Measurements from ENCODE around the gene ANAPC2. TPM values are rescaled to one million over a fixed set of nuclear protein-coding genes. Genes with fewer than 3 reads are reported as not detected.

The ANAPC2 gene
- total RNA-seq, 1 donor, result 32.9 TPM

GRCh38 chr9:137178939-137179630 is 9.3 kb downstream of the ANAPC2 start:
- Histone ChIP-seq H3K4me2 (ENCODE audit: insufficient read depth, low read length) (no peak overlapping the region), H4K20me1 (ENCODE audit: insufficient read depth, low read length) (peaks cover 12% of the 10 kb centered on the region), H3K27ac (ENCODE audit: low read depth, low read length) (no peak overlapping the region), H3K79me2 (ENCODE audit: insufficient read depth, low read length) (no peaks in the 10 kb centered on the region), H2AFZ (ENCODE audit: low read length) (no peak overlapping the region), H3K36me3 (ENCODE audit: insufficient read depth, low read length) (peaks cover 22% of the 10 kb centered on the region), H3K4me3 (ENCODE audit: insufficient read depth, low read length) (no peak overlapping the region), H3K4me1 (ENCODE audit: insufficient read depth, low read length) (no peaks in the 10 kb centered on the region), H3K27me3 (ENCODE audit: insufficient read depth, low read length) (no peaks in the 10 kb centered on the region), H3K9me3 (ENCODE audit: low read depth, low read length) (no peaks in the 10 kb centered on the region)
- DNase-seq (ENCODE audit: insufficient read length, low spot score, missing footprints), result peak; percentile 90
- no peak for TF ChIP-seq CTCF (IDR thresholded peaks at IDR 0.05; ENCODE audit: extremely low read depth, low read depth, low read length)

GRCh38 chr9:137178201-137178938 is 10.0 kb downstream of the ANAPC2 start:
- Histone ChIP-seq H3K4me2 (ENCODE audit: insufficient read depth, low read length) (no peak overlapping the region), H4K20me1 (ENCODE audit: insufficient read depth, low read length) (peaks cover 12% of the 10 kb centered on the region), H3K27me3 (ENCODE audit: insufficient read depth, low read length) (no peaks in the 10 kb centered on the region), H2AFZ (ENCODE audit: low read length) (no peak overlapping the region), H3K9me3 (ENCODE audit: low read depth, low read length) (no peaks in the 10 kb centered on the region), H3K4me3 (ENCODE audit: insufficient read depth, low read length) (no peak overlapping the region), H3K36me3 (ENCODE audit: insufficient read depth, low read length) (peaks cover 15% of the 10 kb centered on the region), H3K79me2 (ENCODE audit: insufficient read depth, low read length) (no peaks in the 10 kb centered on the region), H3K4me1 (ENCODE audit: insufficient read depth, low read length) (no peaks in the 10 kb centered on the region), H3K27ac (ENCODE audit: low read depth, low read length) (no peak overlapping the region)
- peak; percentile 90 for DNase-seq (ENCODE audit: insufficient read length, low spot score, missing footprints)
- no peak for TF ChIP-seq CTCF (IDR thresholded peaks at IDR 0.05; ENCODE audit: extremely low read depth, low read depth, low read length)

DNA sequence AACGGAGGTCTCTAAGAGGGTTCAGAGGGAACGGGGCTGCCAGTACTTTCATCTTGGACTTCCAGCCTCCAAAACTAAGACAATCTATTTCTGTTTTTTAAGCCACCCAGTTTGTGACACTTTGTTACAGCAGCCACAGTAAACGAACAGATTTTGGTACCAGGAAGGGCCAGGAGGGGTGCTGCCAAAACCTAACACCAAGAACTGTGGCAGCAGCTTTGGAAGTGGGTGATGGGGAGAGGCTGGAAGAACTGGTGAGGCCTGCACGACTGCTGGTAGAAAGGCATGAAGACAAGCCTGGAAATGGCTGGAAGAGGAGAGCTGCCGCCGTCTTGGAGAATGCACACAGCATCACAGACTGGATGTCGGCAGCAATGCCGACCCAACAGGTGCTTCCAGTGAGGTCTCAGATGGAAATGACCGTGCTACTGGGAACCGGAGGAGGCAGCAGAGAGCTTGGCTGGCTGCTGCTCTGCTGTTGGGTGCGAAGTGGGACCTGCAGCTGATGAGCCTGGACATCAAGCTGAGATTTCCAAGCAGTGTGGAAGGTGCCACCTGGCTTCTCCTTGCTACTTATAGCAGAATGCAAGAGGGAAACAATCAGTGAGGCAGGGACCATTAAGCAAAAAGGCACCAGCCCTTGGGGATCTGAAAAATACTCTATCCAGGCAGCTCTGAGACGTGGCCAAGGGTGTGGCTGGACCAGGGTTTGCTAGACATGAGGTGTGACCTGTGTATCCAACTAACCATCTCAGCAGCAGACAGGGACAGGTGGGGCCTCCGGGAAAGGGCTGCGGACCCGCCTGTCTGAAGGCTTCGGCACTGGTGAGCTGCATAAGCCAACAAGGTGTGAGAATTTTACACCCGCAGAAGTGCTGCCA is 11.8 kb downstream of the ANAPC2 start:
- H3K27ac ChIP-seq (ENCODE audit: low read depth, low read length), result no peak overlapping the region
- H3K4me3 ChIP-seq (ENCODE audit: insufficient read depth, low read length), result no peak overlapping the region
- H2AFZ ChIP-seq (ENCODE audit: low read length), result no peak overlapping the region
- no peak overlapping the region for H3K4me2 ChIP-seq (ENCODE audit: insufficient read depth, low read length)
- no peaks in the 10 kb centered on the region for H3K9me3 ChIP-seq (ENCODE audit: low read depth, low read length)
- no peaks in the 10 kb centered on the region for H3K4me1 ChIP-seq (ENCODE audit: insufficient read depth, low read length)
- H3K79me2 ChIP-seq (ENCODE audit: insufficient read depth, low read length), result no peaks in the 10 kb centered on the region
- TF ChIP-seq CTCF (IDR thresholded peaks at IDR 0.05; ENCODE audit: extremely low read depth, low read depth, low read length), result peak; percentile 59
- peak; percentile 99 for DNase-seq (ENCODE audit: insufficient read length, low spot score, missing footprints)
- peaks cover 12% of the 10 kb centered on the region for H4K20me1 ChIP-seq (ENCODE audit: insufficient read depth, low read length)
- peaks cover 5% of the 10 kb centered on the region for H3K36me3 ChIP-seq (ENCODE audit: insufficient read depth, low read length)
- H3K27me3 ChIP-seq (ENCODE audit: insufficient read depth, low read length), result no peaks in the 10 kb centered on the region

All from osteoblast (primary cell).